ENCODE measurements around the gene MAF.

Gene MAF

GRCh38 chr16:79628988-79629387 is 28.5 kb upstream of the MAF start:
- H2AFZ ChIP-seq (ENCODE audit: low read depth, low read length) = no peak overlapping the region
- no peaks in the 10 kb centered on the region for H3K27me3 ChIP-seq (ENCODE audit: low read depth, low read length)
- no peaks in the 10 kb centered on the region for H3K36me3 ChIP-seq (replicated peaks; ENCODE audit: low read depth, low read length)
- no peak overlapping the region for H3K4me3 ChIP-seq (ENCODE audit: low read length)
- no peak overlapping the region for H3K4me2 ChIP-seq (ENCODE audit: low read length)
- TF ChIP-seq EZH2phosphoT487 (IDR thresholded peaks at IDR 0.05; ENCODE audit: low read depth) = no peak
- no peak overlapping the region for H3K9ac ChIP-seq (ENCODE audit: low read length)
- H3K27ac ChIP-seq (ENCODE audit: low read length) = no peak overlapping the region
- no peaks in the 10 kb centered on the region for H4K20me1 ChIP-seq (ENCODE audit: insufficient read depth, low read length)
- no peaks in the 10 kb centered on the region for H3K4me1 ChIP-seq (ENCODE audit: low read length)
- no peaks in the 10 kb centered on the region for H3K9me3 ChIP-seq (ENCODE audit: insufficient read depth, low read length)
- no peaks in the 10 kb centered on the region for H3K79me2 ChIP-seq (ENCODE audit: low read length)

GRCh38 chr16:79628501-79628975 is 28.0 kb upstream of the MAF start:
- TF ChIP-seq EZH2phosphoT487 (IDR thresholded peaks at IDR 0.05; ENCODE audit: low read depth) = no peak
- no peak for TF ChIP-seq CTCF (IDR thresholded peaks at IDR 0.05; ENCODE audit: low read depth, low read length)
- no peaks in the 10 kb centered on the region for H3K4me1 ChIP-seq (ENCODE audit: low read length)
- H3K4me2 ChIP-seq (ENCODE audit: low read length) = no peak overlapping the region
- no peaks in the 10 kb centered on the region for H3K79me2 ChIP-seq (ENCODE audit: low read length)
- H3K36me3 ChIP-seq (replicated peaks; ENCODE audit: low read depth, low read length) = no peaks in the 10 kb centered on the region
- H2AFZ ChIP-seq (ENCODE audit: low read depth, low read length) = no peak overlapping the region
- H3K9me3 ChIP-seq (ENCODE audit: insufficient read depth, low read length) = no peaks in the 10 kb centered on the region
- no peaks in the 10 kb centered on the region for H4K20me1 ChIP-seq (ENCODE audit: insufficient read depth, low read length)
- H3K4me3 ChIP-seq (ENCODE audit: low read length) = no peak overlapping the region
- no peaks in the 10 kb centered on the region for H3K27me3 ChIP-seq (ENCODE audit: low read depth, low read length)
- no peak overlapping the region for H3K27ac ChIP-seq (ENCODE audit: low read length)
- H3K9ac ChIP-seq (ENCODE audit: low read length) = no peak overlapping the region

- H3K9ac ChIP-seq (ENCODE audit: low read length) = no peak overlapping the region
These were observed 26.6 kb upstream of the MAF start for GRCh38 chr16:79627092-79627491.

GRCh38 chr16:79625738-79626137 is 25.2 kb upstream of the MAF start:
- no peak overlapping the region for H3K4me3 ChIP-seq (ENCODE audit: low read length)
- H3K9me3 ChIP-seq (ENCODE audit: insufficient read depth, low read length) = no peaks in the 10 kb centered on the region
- no peaks in the 10 kb centered on the region for H3K27me3 ChIP-seq (ENCODE audit: low read depth, low read length)
- H3K27ac ChIP-seq (ENCODE audit: low read length) = no peak overlapping the region
- TF ChIP-seq CTCF (IDR thresholded peaks at IDR 0.05; ENCODE audit: low read depth, low read length) (no peak), EZH2phosphoT487 (IDR thresholded peaks at IDR 0.05; ENCODE audit: low read depth) (no peak)
- H3K9ac ChIP-seq (ENCODE audit: low read length) = no peak overlapping the region
- H3K4me2 ChIP-seq (ENCODE audit: low read length) = no peak overlapping the region
- no peaks in the 10 kb centered on the region for H3K79me2 ChIP-seq (ENCODE audit: low read length)
- no peaks in the 10 kb centered on the region for H3K36me3 ChIP-seq (replicated peaks; ENCODE audit: low read depth, low read length)
- H2AFZ ChIP-seq (ENCODE audit: low read depth, low read length) = no peak overlapping the region
- H4K20me1 ChIP-seq (ENCODE audit: insufficient read depth, low read length) = no peaks in the 10 kb centered on the region
- H3K4me1 ChIP-seq (ENCODE audit: low read length) = no peaks in the 10 kb centered on the region

More at GRCh38 chr16:79627092-79627491, 26.6 kb upstream of the MAF start:
- H3K4me2 ChIP-seq (ENCODE audit: low read length) = no peak overlapping the region
- H3K4me3 ChIP-seq (ENCODE audit: low read length) = no peak overlapping the region
- no peaks in the 10 kb centered on the region for H3K36me3 ChIP-seq (replicated peaks; ENCODE audit: low read depth, low read length)
- H3K9me3 ChIP-seq (ENCODE audit: insufficient read depth, low read length) = no peaks in the 10 kb centered on the region
- no peaks in the 10 kb centered on the region for H3K4me1 ChIP-seq (ENCODE audit: low read length)
- H2AFZ ChIP-seq (ENCODE audit: low read depth, low read length) = no peak overlapping the region
- no peaks in the 10 kb centered on the region for H3K79me2 ChIP-seq (ENCODE audit: low read length)
- no peak overlapping the region for H3K27ac ChIP-seq (ENCODE audit: low read length)
- H4K20me1 ChIP-seq (ENCODE audit: insufficient read depth, low read length) = no peaks in the 10 kb centered on the region
- no peak for TF ChIP-seq EZH2phosphoT487 (IDR thresholded peaks at IDR 0.05; ENCODE audit: low read depth)
- no peak for TF ChIP-seq CTCF (IDR thresholded peaks at IDR 0.05; ENCODE audit: low read depth, low read length)
- H3K27me3 ChIP-seq (ENCODE audit: low read depth, low read length) = no peaks in the 10 kb centered on the region

- no peak overlapping the region for H3K9ac ChIP-seq (ENCODE audit: low read length)
- no peaks in the 10 kb centered on the region for H3K27me3 ChIP-seq (ENCODE audit: low read depth, low read length)
- no peak overlapping the region for H3K4me3 ChIP-seq (ENCODE audit: low read length)
- no peak overlapping the region for H3K4me2 ChIP-seq (ENCODE audit: low read length)
- H3K9me3 ChIP-seq (ENCODE audit: insufficient read depth, low read length) = no peaks in the 10 kb centered on the region
- no peaks in the 10 kb centered on the region for H3K79me2 ChIP-seq (ENCODE audit: low read length)
- TF ChIP-seq CTCF (IDR thresholded peaks at IDR 0.05; ENCODE audit: low read depth, low read length) = no peak
- H2AFZ ChIP-seq (ENCODE audit: low read depth, low read length) = no peak overlapping the region
- no peak overlapping the region for H3K27ac ChIP-seq (ENCODE audit: low read length)
- H3K4me1 ChIP-seq (ENCODE audit: low read length) = no peaks in the 10 kb centered on the region
- H3K36me3 ChIP-seq (replicated peaks; ENCODE audit: low read depth, low read length) = no peaks in the 10 kb centered on the region
- H4K20me1 ChIP-seq (ENCODE audit: insufficient read depth, low read length) = no peaks in the 10 kb centered on the region
These were observed 23.3 kb upstream of the MAF start for GRCh38 chr16:79623824-79624223.
